Sigmoid colon (tissue), 7 donors: ENCODE results near the gene TCF7. TPM values are rescaled to one million over a fixed set of nuclear protein-coding genes. Genes with fewer than 3 reads are reported as not detected.

Experiments
- DNase-seq: peaks from one replicate; pipeline ENCODE4 v3.0.0-alpha.2; 2019
- H3K27ac ChIP-seq, 4 donors: fragments of 200-600 bp; sonication (generic); one replicate each; pipeline ENCODE4 v1.5.1; 2016 to 2019; ENCODE audit warnings: mild to moderate bottlenecking in 1 of 4
- H3K27me3 ChIP-seq, 3 donors: fragments of 200-600 bp; sonication (generic); one replicate each; pipeline ENCODE4 v1.5.1; 2019; ENCODE audit warnings: mild to moderate bottlenecking in 1 of 3
- H3K36me3 ChIP-seq, 4 donors: fragments of 200-600 bp; sonication (generic); one replicate each; pipeline ENCODE4 v1.5.1; 2016 to 2019
- H3K4me1 ChIP-seq, 4 donors: fragments of 200-600 bp; sonication (generic); one replicate each; pipeline ENCODE4 v1.5.1; 2017 to 2019
- H3K4me3 ChIP-seq, 4 donors: fragments of 200-600 bp; sonication (generic); one replicate each; pipeline ENCODE4 v1.5.1; 2017 to 2019; ENCODE audit warnings: mild to moderate bottlenecking in 2 of 4, moderate library complexity in 1 of 4
- H3K9me3 ChIP-seq, 4 donors: fragments of 200-600 bp in 3 of 4; sonication (generic) in 3 of 4; one replicate each; pipeline versions ENCODE4 v1.5.1 to v1.6.1; 2013 to 2019
- EP300 ChIP-seq, 4 donors: sonication (generic); formaldehyde crosslinking; IDR thresholded peaks; one replicate each; pipeline ENCODE4 v1.6.1; 2017; ENCODE audit warnings: antibody characterized with exemption in 4 of 4
- POLR2A ChIP-seq, 2 donors: fragments of 450-650 bp; IDR thresholded peaks; one replicate each; pipeline ENCODE4 v1.6.1; 2016; ENCODE audit warnings: antibody characterized with exemption in 2 of 2, mild to moderate bottlenecking in 2 of 2, moderate library complexity in 2 of 2
- POLR2AphosphoS5 ChIP-seq, 4 donors: sonication (generic); formaldehyde crosslinking; IDR thresholded peaks; one replicate each; pipeline ENCODE4 v1.6.1; 2017; ENCODE audit warnings: antibody characterized with exemption in 4 of 4
- WGBS, 2 donors: extraction: QIAGEN DNeasy Blood & Tissue Kit; methylation state at CpG; one replicate each; pipeline ENCODE4 v1.1.7; 2013; 5-methylcytosine and 5-hydroxymethylcytosine counted together
- intact Hi-C: fragments of 100-400 bp; cut with DNase I; formaldehyde crosslinking; loops from one replicate; pipeline ENCODE4 v1.15.1; 2023
- polyA plus RNA-seq, 3 donors: library from polyadenylated mRNA; stranded (reverse); fragments of 200-250 nt; gene quantifications; one replicate each; pipeline ENCODE4 v1.2.3, GENCODE V29; 2013
- total RNA-seq, 4 donors: library from RNA; depleted of rRNA; stranded (reverse); fragments of >200 nt; gene quantifications; one replicate each; pipeline ENCODE4 v1.1.0, GENCODE V29; 2016
- TF ChIP-seq, protein P1 (sequence below), 4 experiments: fragments of 450-650 bp in 3 of 4; fragments of 200-600 bp in 1 of 4; IDR thresholded peaks; one replicate each; pipeline ENCODE4 v1.5.1; 2016 to 2019; ENCODE audit warnings: antibody characterized with exemption in 4 of 4, mild to moderate bottlenecking in 3 of 4, moderate library complexity in 2 of 4
- donor health status: healthy with polysubstance abuse.
- donor health status: Bipolar disorder and iron deficiency.
- donor health status: healthy.

TCF7 gene
- total and polyA plus RNA-seq, 7 donors: 0.36 to 38.4 (median 1.5) TPM

DNA sequence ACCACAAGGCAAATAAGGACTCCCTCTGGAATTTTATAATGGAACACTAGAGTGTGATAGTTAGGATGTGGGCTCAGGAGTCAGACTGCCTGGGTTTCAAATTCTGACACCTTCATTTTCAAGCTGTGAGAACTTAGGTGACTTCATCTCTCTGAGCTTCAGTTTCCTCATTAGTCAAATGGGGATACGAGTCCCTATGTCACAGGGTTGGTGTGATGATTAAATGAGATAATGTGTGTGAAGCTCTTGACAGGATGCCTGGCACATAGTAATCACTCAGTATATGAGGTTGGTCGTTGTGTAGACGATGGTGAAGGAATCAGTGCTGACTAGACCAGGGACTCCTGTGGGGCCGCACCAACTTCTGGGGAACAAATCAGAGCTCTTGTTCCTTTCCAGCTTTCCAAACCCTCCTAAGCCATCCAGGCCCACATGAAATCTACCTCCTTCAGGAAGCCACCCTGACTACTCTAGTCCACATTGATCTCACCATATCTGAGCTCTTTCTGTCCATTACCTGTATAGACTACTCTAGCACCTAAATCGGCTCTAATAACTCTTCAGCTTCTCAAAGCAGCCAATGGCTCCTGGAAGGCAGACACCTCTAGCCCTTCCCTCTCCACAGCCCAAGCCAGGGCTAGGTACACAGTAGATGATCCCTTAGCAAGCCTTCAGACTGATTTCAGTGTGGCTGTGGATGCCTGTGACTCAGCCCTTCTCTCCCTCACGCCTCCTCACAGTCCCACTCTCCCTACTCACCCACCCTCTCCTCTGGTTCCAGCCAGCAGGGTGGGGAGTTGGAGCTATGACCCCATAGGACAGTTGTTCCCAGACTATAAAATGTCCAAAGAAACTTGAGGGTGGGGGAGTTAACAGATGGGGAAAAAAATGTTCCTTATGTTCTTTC, 2.5 kb upstream of the TCF7 start:
- Histone ChIP-seq H3K4me3 (no peak overlapping the region), H3K4me1 (peaks cover 0 to 21% (median 15%) of the 10 kb centered on the region in 4 donors), H3K27me3 (peaks cover 9 to 44% (median 12%) of the 10 kb centered on the region in 3 donors), H3K9me3 (no peaks in the 10 kb centered on the region), H3K36me3 (no peaks in the 10 kb centered on the region), H3K27ac (no peak overlapping the region)
- intact Hi-C loops: no loop called here
- DNase-seq: no peak
- TF ChIP-seq POLR2AphosphoS5 (IDR thresholded peaks at IDR 0.05): no peak
- TF ChIP-seq, protein P1, sequence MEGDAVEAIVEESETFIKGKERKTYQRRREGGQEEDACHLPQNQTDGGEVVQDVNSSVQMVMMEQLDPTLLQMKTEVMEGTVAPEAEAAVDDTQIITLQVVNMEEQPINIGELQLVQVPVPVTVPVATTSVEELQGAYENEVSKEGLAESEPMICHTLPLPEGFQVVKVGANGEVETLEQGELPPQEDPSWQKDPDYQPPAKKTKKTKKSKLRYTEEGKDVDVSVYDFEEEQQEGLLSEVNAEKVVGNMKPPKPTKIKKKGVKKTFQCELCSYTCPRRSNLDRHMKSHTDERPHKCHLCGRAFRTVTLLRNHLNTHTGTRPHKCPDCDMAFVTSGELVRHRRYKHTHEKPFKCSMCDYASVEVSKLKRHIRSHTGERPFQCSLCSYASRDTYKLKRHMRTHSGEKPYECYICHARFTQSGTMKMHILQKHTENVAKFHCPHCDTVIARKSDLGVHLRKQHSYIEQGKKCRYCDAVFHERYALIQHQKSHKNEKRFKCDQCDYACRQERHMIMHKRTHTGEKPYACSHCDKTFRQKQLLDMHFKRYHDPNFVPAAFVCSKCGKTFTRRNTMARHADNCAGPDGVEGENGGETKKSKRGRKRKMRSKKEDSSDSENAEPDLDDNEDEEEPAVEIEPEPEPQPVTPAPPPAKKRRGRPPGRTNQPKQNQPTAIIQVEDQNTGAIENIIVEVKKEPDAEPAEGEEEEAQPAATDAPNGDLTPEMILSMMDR (IDR thresholded peaks at IDR 0.05): no peak
- TF ChIP-seq EP300 (IDR thresholded peaks at IDR 0.05): no peak
- no peak for TF ChIP-seq POLR2A (IDR thresholded peaks at IDR 0.05)
- WGBS, 2 donors: 78 to 85% methylated on average over 6 of the region's 6 CpGs

DNA sequence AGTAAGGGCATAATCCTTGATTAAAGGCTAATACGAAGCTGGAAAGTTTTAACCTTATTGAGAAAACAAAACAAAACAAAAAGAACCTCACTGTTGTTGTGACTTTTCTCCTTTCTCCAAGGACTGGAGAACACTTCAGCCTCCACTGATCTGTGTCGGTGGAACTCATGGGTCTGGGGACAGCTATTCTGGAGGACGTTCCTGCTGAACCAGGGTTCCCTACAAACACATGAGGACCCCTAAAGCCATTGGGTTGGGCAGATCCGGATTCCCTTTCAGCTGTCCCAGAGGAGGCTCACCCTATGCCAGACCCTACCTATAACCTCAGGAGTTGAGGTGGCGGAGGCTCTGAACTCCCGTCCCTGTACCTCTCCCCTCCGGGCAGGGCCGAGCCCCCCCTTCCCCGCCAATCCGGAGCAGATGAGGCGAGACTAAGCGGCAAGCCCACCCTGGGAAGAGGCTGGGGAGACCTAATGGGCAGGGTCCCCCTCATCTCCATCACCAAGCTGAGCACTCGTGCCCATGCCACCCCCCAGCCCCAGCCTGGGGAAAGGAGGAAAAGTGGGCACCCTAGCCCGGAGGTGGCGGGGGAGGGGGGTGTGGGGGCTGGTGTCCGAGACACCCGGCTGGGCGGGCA, 1.6 kb upstream of the TCF7 start:
- Histone ChIP-seq H3K27me3 (peaks cover 9 to 44% (median 12%) of the 10 kb centered on the region in 3 donors), H3K4me1 (peaks cover 0 to 21% (median 15%) of the 10 kb centered on the region in 4 donors), H3K27ac (no peak overlapping the region), H3K9me3 (no peaks in the 10 kb centered on the region), H3K4me3 (peak overlapping the region in 1 of 4 donors; percentile 53), H3K36me3 (no peaks in the 10 kb centered on the region)
- no peak for DNase-seq
- 55 to 70% methylated on average over 18 of the region's 18 CpGs for WGBS, 2 donors
- intact Hi-C loops: no loop called here
- TF ChIP-seq EP300 (IDR thresholded peaks at IDR 0.05): no peak
- TF ChIP-seq, protein P1 (IDR thresholded peaks at IDR 0.05): no peak
- TF ChIP-seq POLR2A (IDR thresholded peaks at IDR 0.05): no peak

DNA sequence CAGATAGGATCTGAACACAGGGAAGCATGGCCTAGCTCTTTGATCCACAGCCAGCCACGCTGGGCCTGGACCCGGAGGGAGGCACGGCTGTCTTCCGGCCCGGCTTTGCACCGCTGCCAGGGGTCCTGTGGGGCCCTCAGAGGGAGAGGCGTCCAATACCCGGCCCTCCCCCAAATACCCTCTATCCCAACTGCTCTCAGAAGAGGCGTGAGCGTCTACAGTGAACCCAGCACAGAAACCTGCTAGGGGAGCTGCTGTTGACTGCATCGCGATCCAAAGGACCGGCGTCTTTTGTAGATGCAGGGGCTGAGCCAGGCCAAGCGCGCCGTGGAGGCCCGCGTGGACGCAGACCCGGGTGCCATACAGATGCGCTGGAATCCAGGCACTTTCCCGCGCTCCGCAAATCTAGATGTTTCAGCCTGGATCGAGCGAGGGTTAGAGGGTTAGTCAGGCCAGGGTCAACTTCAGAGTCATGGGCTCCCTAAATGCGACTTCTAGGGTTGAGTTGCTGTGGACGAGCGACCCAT, 1.1 kb upstream of the TCF7 start:
- Histone ChIP-seq H3K9me3 (no peaks in the 10 kb centered on the region), H3K4me1 (peaks cover 0 to 21% (median 15%) of the 10 kb centered on the region in 4 donors), H3K4me3 (peak overlapping the region; percentile 38 to 53 (median 46)), H3K27ac (no peak overlapping the region), H3K27me3 (peaks cover 9 to 44% (median 12%) of the 10 kb centered on the region in 3 donors), H3K36me3 (no peaks in the 10 kb centered on the region)
- TF ChIP-seq, protein P1 (IDR thresholded peaks at IDR 0.05): no peak
- no peak for TF ChIP-seq EP300 (IDR thresholded peaks at IDR 0.05)
- TF ChIP-seq POLR2AphosphoS5 (IDR thresholded peaks at IDR 0.05): no peak
- TF ChIP-seq POLR2A (IDR thresholded peaks at IDR 0.05): no peak
- DNase-seq: no peak
- intact Hi-C loops: no loop called here
- 10 to 16% methylated on average over 30 of the region's 30 CpGs for WGBS, 2 donors

DNA sequence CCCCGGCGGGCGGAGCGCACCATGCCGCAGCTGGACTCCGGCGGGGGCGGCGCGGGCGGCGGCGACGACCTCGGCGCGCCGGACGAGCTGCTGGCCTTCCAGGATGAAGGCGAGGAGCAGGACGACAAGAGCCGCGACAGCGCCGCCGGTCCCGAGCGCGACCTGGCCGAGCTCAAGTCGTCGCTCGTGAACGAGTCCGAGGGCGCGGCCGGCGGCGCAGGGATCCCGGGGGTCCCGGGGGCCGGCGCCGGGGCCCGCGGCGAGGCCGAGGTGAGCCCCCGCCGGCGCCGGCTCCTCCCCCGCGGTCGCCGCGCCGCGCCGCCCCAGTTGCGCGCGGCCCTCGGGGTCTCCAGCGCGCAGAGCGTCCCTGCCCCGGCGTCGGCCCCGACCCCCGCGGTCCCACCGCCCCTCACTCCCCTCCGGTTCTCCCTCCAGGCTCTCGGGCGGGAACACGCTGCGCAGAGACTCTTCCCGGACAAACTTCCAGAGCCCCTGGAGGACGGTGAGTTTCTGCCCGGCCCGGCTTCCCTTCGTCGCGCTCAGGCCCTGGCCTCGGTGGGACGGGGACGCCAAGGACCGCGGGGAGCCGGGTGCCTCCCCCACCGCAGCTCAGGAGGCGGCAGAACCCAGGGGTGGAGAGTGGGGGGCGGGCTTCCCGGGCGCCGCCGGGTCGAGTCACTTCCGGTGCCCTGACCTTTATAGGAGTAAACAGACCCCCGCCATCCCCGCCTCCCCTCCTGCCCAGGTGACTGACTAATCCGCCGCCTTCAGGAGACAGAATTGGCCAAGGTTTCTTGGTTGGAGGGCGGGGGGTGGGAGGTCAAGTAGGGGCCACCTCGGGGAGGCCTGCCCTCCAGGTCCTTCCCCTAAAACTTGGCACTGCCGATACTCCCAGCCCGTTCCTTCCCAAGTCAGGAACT, 665 bp downstream of the TCF7 start:
- peak overlapping the region; percentile 16 to 53 (median 46) for H3K4me3 ChIP-seq
- intact Hi-C loops: no loop called here
- H3K27ac ChIP-seq: peak overlapping the region in 3 of 4 donors; percentile 30 to 44 (median 43)
- H3K36me3 ChIP-seq: no peaks in the 10 kb centered on the region
- no peaks in the 10 kb centered on the region for H3K9me3 ChIP-seq
- no peak for DNase-seq
- WGBS, 2 donors: 1 to 2% methylated on average over 110 of the region's 110 CpGs
- peaks cover 9 to 39% (median 12%) of the 10 kb centered on the region in 3 donors for H3K27me3 ChIP-seq
- H3K4me1 ChIP-seq: peaks cover 0 to 21% (median 15%) of the 10 kb centered on the region in 4 donors
- TF ChIP-seq POLR2A (IDR thresholded peaks at IDR 0.05) (no peak), EP300 (IDR thresholded peaks at IDR 0.05) (no peak), POLR2AphosphoS5 (IDR thresholded peaks at IDR 0.05) (no peak)
- TF ChIP-seq, protein P1 (IDR thresholded peaks at IDR 0.05): no peak
